Measurements from ENCODE around the gene SLC49A4. TPM values are rescaled to one million over a fixed set of nuclear protein-coding genes. Genes with fewer than 3 reads are reported as not detected.
A peak's percentile ranks its signal among the peaks of the same experiment; 100 is the strongest.

Gene SLC49A4
- total and polyA plus RNA-seq, 2 of the 13 experiments (the other 11 are each of a cell fraction or from before 2014, with no cell fraction given), result 6.5 to 16.3 TPM

DNA sequence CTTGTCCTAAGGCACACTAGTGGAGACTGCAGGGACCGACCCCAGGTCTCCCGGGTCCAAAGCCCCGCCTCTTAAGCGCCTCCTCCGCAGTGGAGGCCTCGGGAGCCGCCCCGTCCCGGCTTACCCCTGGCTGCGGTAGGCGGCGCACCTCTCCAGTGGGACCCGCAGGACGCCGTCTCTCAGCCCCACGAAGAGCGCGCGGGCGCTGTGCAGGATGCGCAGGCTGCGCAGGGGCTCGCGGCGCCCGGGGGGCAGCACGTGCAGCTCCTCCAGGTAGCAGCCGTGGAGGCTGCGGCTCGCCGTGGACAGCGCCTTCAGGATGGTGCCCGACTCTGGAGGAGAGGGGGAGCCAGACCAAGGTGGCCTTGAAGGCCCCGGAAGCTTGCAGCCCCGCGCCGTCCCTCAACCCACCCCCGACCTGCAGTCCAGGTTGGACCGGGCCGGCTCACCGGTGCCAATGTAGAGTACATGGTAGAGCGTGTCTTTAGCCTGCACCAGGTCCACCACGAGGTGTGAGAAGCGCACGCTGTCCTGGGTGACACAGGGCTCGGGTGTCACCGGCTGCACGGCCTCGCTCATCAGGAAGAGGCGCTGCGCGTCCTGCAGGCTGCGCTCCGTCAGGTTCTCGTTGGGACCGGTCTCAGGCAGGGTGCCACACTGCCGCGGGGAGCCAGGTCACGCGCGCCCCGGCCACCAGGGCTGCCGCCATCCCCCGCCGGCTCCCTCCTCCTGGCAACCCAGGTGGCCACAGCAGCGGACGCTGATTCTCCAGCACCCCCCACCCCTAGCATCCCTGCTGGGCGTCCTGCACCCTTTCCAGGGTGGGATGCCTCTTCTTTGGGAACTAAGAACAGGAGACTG, 127.2 kb downstream of the SLC49A4 start (continued):
- no peak for TF ChIP-seq ZNF30 (CRISPR knock-in tag; IDR thresholded peaks at IDR 0.05)
- TF ChIP-seq ESRRA (CRISPR knock-in tag; IDR thresholded peaks at IDR 0.05; ENCODE audit: low read depth), result no peak
- TF ChIP-seq, protein P1, sequence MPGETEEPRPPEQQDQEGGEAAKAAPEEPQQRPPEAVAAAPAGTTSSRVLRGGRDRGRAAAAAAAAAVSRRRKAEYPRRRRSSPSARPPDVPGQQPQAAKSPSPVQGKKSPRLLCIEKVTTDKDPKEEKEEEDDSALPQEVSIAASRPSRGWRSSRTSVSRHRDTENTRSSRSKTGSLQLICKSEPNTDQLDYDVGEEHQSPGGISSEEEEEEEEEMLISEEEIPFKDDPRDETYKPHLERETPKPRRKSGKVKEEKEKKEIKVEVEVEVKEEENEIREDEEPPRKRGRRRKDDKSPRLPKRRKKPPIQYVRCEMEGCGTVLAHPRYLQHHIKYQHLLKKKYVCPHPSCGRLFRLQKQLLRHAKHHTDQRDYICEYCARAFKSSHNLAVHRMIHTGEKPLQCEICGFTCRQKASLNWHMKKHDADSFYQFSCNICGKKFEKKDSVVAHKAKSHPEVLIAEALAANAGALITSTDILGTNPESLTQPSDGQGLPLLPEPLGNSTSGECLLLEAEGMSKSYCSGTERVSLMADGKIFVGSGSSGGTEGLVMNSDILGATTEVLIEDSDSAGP (CRISPR knock-in tag; IDR thresholded peaks at IDR 0.05; ENCODE audit: borderline replicate concordance), result peak; percentile 41; the same call in 1 of the 2 replicates
- TF ChIP-seq GLI4 (CRISPR knock-in tag; IDR thresholded peaks at IDR 0.05; ENCODE audit: borderline replicate concordance), result no peak
- peak; percentile 20; the same call in 1 of the 2 replicates for TF ChIP-seq RXRA (CRISPR knock-in tag; IDR thresholded peaks at IDR 0.05)

DNA sequence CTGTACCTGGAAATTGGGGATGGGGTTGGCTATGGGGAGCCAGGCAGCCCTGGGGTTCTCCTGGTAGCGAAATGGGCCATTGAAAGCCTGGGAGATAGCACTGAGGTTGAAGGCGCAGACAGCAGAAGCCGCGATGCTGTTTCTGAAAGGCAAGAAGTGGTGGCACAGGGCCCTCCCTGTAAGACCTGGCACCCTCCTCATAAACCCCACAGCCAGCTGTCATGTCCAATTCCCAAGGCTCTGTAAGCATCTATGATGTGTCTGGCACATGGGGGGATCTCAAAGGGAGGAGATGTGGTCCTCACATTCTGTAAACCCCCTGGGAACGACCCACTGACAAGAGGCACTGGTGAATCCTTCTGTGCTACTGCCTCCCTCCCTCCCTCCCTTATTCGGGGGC, 128.7 kb downstream of the SLC49A4 start:
- ChIA-PET CTCF (ENCODE audit: low intra/inter-chr PET ratio, low total read pairs) (no interaction called here), POLR2A (no interaction called here)
- no peak for ATAC-seq
- FAIRE-seq, result no peak
- 25% methylated on average over 4 of the region's 6 CpGs for WGBS (ENCODE audit: low lambda C conversion rate)
- peaks cover 8 to 43% of the 10 kb centered on the region in 2 experiments; a peak in 4 of 5 replicates for H3K27me3 ChIP-seq (ENCODE audit: control insufficient read depth in 1 of 2, insufficient read depth in 2 of 2, low read length in 2 of 2)
- H3K4me2 ChIP-seq (ENCODE audit: low read depth, low read length), result no peak overlapping the region
- intact Hi-C loops (cut with micrococcal nuclease; ENCODE audit: unreplicated experiment) (no loop called here), in situ Hi-C loops (cut with HindIII; ENCODE audit: extremely low pct_ligation_motif_present, low pct_unique_long_range_greater_than_20kb) (no loop called here)
- H3K4me3 ChIP-seq (replicated peaks in 1 of 3; ENCODE audit: insufficient read depth in 1 of 3, low read depth in 2 of 3, low read length in 3 of 3), result no peak overlapping the region
- H3K27ac ChIP-seq (ENCODE audit: extremely low read length, insufficient read depth, low read length), result no peak overlapping the region
- BruUV-seq (replicated peaks), result no TSS peak
- H3K36me3 ChIP-seq (replicated peaks in 1 of 2; ENCODE audit: control insufficient read depth in 1 of 2, insufficient read depth in 2 of 2, low read length in 2 of 2), result no peaks in the 10 kb centered on the region
- no peak overlapping the region for H2AFZ ChIP-seq (ENCODE audit: low read length)
- H3K4me1 ChIP-seq (ENCODE audit: insufficient read depth, low read length), result no peaks in the 10 kb centered on the region; the same call in none of the 2 replicates
- H3K9me3 ChIP-seq (ENCODE audit: low read length), result no peaks in the 10 kb centered on the region
- no peaks in the 10 kb centered on the region for H3K79me2 ChIP-seq (ENCODE audit: insufficient read depth, low read length)
- DNase-seq (ENCODE audit: low spot score), result no peak
- no peak overlapping the region for H3K9ac ChIP-seq (ENCODE audit: insufficient read depth, low read depth, low read length)
- no peaks in the 10 kb centered on the region for H4K20me1 ChIP-seq (ENCODE audit: insufficient read depth, low read length)
- no peak for TF ChIP-seq ZNF496 (CRISPR knock-in tag; IDR thresholded peaks at IDR 0.05; ENCODE audit: insufficient replicate concordance)
- TF ChIP-seq FOXC1 (CRISPR knock-in tag; IDR thresholded peaks at IDR 0.05; ENCODE audit: borderline replicate concordance), result no peak
- TF ChIP-seq, protein P2, sequence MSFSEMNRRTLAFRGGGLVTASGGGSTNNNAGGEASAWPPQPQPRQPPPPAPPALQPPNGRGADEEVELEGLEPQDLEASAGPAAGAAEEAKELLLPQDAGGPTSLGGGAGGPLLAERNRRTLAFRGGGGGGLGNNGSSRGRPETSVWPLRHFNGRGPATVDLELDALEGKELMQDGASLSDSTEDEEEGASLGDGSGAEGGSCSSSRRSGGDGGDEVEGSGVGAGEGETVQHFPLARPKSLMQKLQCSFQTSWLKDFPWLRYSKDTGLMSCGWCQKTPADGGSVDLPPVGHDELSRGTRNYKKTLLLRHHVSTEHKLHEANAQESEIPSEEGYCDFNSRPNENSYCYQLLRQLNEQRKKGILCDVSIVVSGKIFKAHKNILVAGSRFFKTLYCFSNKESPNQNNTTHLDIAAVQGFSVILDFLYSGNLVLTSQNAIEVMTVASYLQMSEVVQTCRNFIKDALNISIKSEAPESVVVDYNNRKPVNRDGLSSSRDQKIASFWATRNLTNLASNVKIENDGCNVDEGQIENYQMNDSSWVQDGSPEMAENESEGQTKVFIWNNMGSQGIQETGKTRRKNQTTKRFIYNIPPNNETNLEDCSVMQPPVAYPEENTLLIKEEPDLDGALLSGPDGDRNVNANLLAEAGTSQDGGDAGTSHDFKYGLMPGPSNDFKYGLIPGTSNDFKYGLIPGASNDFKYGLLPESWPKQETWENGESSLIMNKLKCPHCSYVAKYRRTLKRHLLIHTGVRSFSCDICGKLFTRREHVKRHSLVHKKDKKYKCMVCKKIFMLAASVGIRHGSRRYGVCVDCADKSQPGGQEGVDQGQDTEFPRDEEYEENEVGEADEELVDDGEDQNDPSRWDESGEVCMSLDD (CRISPR knock-in tag; IDR thresholded peaks at IDR 0.05; ENCODE audit: borderline replicate concordance), result no peak
- TF ChIP-seq, protein P3, sequence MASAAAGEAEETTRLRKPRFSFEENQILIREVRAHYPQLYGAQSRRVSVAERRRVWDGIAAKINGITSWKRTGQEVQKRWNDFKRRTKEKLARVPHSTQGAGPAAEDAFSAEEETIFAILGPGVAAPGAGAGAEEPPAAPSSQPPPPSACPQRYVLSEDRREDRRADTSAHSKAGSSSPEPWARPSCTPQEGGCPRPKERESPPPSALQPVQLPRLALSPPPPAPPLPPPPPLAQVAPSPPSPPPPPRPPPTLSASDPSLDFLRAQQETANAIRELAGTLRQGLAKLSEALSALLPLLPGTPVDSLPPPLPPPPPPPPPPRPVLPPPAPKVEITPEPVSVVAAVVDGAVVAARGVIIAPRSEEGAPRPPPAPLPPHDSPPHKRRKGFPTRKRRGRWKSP (CRISPR knock-in tag; IDR thresholded peaks at IDR 0.05), result no peak
- TF ChIP-seq ZNF737 (CRISPR knock-in tag; IDR thresholded peaks at IDR 0.05; ENCODE audit: borderline replicate concordance), result no peak
- no peak for TF ChIP-seq SPEN (CRISPR knock-in tag; IDR thresholded peaks at IDR 0.05; ENCODE audit: low read depth)
- no peak for TF ChIP-seq SMARCE1 (IDR thresholded peaks at IDR 0.05; ENCODE audit: borderline replicate concordance)
- TF ChIP-seq ZNF121 (CRISPR knock-in tag; IDR thresholded peaks at IDR 0.05), result no peak
- TF ChIP-seq ZNF343 (CRISPR knock-in tag; IDR thresholded peaks at IDR 0.05), result no peak
- TF ChIP-seq CHCHD3 (CRISPR knock-in tag; IDR thresholded peaks at IDR 0.05), result no peak

Measured in HepG2 (cell line).